RWPE2 (cell line): ENCODE results near the gene PRKAG2.

Source experiments
- ATAC-seq: fragments of 200-7000 bp; cut with Tn5 transposase; 3 replicates; pipeline ENCODE4 v1.9.1; 2021; ENCODE audit warnings: low read depth
- DNase-seq: peaks from one replicate; pipeline ENCODE4 v3.0.0-alpha.2; 2020; ENCODE audit warnings: low spot score
- H3K27ac ChIP-seq: fragments of 450-650 bp; 2 replicates; pipeline ENCODE4 v1.5.1; 2017; ENCODE audit warnings: mild to moderate bottlenecking; ENCODE audit not compliant: poor library complexity, severe bottlenecking
- H3K27me3 ChIP-seq: fragments of 250-450 bp; sonication (Bioruptor Pico); 2 replicates; pipeline ENCODE4 v1.5.1; 2021; ENCODE audit warnings: mild to moderate bottlenecking, moderate library complexity; ENCODE audit not compliant: insufficient read depth, poor library complexity, severe bottlenecking
- H3K36me3 ChIP-seq: fragments of 250-450 bp; sonication (Bioruptor Pico); 2 replicates; pipeline ENCODE4 v1.5.1; 2020; ENCODE audit warnings: low read depth, mild to moderate bottlenecking, moderate library complexity
- H3K4me1 ChIP-seq: fragments of 250-450 bp; sonication (Bioruptor Pico); 2 replicates; pipeline ENCODE4 v1.5.1; 2021; ENCODE audit warnings: mild to moderate bottlenecking, moderate library complexity; ENCODE audit not compliant: insufficient read depth, poor library complexity, severe bottlenecking
- H3K4me3 ChIP-seq: fragments of 250-450 bp; sonication (Bioruptor Pico); 2 replicates; pipeline ENCODE4 v1.5.1; 2021; ENCODE audit warnings: mild to moderate bottlenecking, moderate library complexity; ENCODE audit not compliant: severe bottlenecking
- H3K9me3 ChIP-seq: fragments of 250-450 bp; sonication (Bioruptor Pico); 2 replicates; pipeline ENCODE4 v1.5.1; 2021; ENCODE audit warnings: mild to moderate bottlenecking, moderate library complexity; ENCODE audit not compliant: severe bottlenecking
- TF ChIP-seq, protein P1 (sequence below): fragments of 450-650 bp; IDR thresholded peaks from one replicate; pipeline ENCODE4 v1.5.1; 2017; ENCODE audit warnings: mild to moderate bottlenecking, moderate library complexity; ENCODE audit not compliant: poor library complexity, severe bottlenecking

PRKAG2 gene

DNA sequence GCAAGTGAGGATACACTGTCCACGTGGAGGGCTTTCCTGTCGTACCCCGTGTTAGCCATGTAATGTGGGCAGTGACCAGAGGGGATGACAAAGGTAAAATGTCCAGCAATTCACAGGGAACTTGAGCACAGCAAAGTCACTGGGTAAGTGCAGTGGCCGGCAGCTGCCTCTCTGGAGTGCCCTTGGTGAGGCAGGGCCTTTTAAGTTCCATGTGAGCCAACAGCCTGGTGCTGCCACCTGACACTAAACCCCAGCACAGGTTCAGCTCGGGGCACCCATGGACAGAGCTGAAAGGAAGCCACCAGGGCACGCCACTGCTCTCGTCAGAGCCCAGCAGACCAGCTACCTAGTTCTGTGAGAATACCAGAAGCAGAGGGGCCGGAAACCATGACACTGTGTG, 168.3 kb downstream of the PRKAG2 start:
- Histone ChIP-seq H3K4me3 (no peak overlapping the region), H3K27me3 (no peaks in the 10 kb centered on the region), H3K9me3 (no peaks in the 10 kb centered on the region), H3K4me1 (peaks cover 9% of the 10 kb centered on the region), H3K36me3 (no peaks in the 10 kb centered on the region), H3K27ac (no peak overlapping the region)
- DNase-seq (no peak), ATAC-seq (no peak)
- TF ChIP-seq, protein P1, sequence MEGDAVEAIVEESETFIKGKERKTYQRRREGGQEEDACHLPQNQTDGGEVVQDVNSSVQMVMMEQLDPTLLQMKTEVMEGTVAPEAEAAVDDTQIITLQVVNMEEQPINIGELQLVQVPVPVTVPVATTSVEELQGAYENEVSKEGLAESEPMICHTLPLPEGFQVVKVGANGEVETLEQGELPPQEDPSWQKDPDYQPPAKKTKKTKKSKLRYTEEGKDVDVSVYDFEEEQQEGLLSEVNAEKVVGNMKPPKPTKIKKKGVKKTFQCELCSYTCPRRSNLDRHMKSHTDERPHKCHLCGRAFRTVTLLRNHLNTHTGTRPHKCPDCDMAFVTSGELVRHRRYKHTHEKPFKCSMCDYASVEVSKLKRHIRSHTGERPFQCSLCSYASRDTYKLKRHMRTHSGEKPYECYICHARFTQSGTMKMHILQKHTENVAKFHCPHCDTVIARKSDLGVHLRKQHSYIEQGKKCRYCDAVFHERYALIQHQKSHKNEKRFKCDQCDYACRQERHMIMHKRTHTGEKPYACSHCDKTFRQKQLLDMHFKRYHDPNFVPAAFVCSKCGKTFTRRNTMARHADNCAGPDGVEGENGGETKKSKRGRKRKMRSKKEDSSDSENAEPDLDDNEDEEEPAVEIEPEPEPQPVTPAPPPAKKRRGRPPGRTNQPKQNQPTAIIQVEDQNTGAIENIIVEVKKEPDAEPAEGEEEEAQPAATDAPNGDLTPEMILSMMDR = no peak

DNA sequence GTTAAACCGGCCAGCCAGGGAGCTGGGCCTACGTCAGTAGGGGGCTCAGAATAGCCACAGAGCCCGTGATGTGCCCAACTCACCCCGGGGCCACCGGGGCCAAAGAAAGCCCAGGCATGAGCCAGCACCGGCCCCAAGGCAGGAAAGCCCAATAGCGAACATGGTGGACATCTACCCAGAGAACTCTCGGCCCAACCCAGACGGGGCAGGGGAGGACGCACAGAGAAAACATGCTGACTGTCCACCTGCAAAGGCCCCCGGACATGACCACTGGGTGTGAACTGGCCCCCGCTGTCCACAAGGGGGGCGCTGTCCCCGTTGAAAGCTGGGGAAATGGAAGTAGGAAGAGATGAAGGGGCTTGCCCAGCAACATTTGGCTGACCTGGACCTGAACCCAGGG, 169.2 kb downstream of the PRKAG2 start:
- H3K27ac ChIP-seq = no peak overlapping the region
- TF ChIP-seq, protein P1 = no peak
- H3K9me3 ChIP-seq = no peaks in the 10 kb centered on the region
- DNase-seq (no peak), ATAC-seq (no peak)
- no peak overlapping the region for H3K4me3 ChIP-seq
- H3K27me3 ChIP-seq = no peaks in the 10 kb centered on the region
- peaks cover 9% of the 10 kb centered on the region for H3K4me1 ChIP-seq
- H3K36me3 ChIP-seq = no peaks in the 10 kb centered on the region

DNA sequence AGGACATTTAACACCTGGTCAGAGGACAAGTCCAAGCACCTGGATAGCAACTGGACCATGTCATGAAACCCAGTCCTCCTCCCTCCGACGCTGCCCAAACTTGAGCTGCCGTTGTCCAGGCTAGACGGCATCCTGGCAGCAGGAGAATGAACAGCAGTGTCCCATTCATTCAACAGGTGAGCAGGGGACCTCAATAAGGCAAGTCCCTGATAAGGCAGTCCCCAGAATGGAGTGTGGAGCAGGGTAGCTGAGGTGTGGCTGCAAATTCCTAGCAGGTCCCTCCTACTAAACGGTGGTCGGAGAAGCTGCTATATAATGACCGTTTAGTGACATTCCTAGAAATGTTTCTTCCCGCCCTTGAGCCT, 169.8 kb downstream of the PRKAG2 start:
- Histone ChIP-seq H3K27me3 (no peaks in the 10 kb centered on the region), H3K9me3 (no peaks in the 10 kb centered on the region), H3K27ac (no peak overlapping the region), H3K36me3 (no peaks in the 10 kb centered on the region), H3K4me1 (peaks cover 9% of the 10 kb centered on the region), H3K4me3 (no peak overlapping the region)
- TF ChIP-seq, protein P1 = no peak
- no peak for DNase-seq
- no peak for ATAC-seq

DNA sequence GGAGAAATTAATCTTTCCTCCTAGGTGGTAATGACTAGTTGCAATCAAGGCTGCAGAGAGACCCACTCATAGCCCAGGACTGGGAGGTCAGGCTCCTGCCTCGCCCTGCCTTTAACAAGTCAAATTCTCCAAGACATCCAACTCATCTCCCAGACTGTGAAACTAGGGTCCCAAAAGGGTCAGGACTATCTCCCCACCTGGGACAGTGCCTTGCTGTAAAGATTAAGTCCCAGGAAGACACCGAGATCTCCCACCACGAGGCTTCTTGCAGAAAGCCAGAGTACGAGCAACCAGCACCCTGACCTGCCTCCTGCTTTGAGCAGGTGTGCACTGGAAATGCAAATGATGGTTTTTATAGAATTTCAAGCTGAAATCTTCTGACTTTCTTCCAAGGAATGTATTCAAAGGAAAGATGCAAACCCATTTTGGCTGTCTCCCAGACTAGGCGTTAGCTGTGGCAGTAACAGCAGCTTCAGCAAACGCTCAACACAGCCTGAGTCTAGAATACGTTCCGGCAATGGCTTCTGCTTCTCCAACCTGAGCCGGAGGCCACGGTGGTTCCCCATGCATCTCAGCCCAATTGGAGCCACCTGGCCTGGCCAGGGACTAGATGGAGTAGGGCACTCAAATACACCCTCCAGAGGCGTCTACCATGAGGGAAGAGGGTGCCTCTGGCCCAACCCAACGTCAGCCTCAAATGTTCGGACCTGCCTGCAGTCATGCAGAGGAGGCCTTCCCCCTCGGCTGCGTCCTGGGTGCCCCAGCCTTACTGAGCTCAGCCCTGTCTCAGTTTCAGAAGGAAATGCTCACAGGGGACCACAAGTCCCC, 170.4 kb downstream of the PRKAG2 start:
- H3K4me3 ChIP-seq = no peak overlapping the region
- H3K36me3 ChIP-seq = no peaks in the 10 kb centered on the region
- TF ChIP-seq, protein P1 = no peak
- H3K4me1 ChIP-seq = peaks cover 9% of the 10 kb centered on the region
- H3K27me3 ChIP-seq = no peaks in the 10 kb centered on the region
- H3K27ac ChIP-seq = peak overlapping the region; percentile 2
- DNase-seq (no peak), ATAC-seq (no peak)
- H3K9me3 ChIP-seq = no peaks in the 10 kb centered on the region

DNA sequence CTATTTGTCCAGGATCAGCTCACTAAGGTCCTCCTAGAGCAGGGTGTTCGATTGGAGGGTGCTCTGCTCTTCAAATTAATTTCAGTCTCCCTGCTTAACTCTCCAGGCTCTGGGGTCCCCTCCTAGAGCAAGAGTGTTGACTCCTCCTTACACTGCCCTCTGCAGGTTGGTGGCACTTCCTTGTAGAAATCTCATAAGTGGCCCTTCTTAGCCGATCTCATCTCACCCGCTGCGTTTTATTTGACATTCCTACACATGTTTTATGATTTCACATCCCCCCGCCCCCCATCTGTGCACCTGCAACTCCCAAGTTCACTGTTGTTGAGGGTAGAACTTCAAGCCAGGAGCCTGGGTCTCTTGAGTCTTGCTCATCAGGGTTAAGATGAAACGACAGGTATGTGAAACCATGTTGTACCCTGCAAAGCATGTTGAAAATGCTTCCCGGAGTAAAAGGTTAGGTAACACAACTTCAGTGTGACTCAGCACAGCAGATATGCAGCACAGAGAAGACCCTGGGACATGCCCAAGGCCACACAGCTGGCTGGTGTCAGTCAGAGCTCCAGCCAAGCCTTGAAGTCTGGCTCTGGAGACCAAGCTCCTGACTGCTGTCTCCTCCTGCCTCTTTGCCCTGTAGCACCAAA, 171.2 kb downstream of the PRKAG2 start:
- Histone ChIP-seq H3K9me3 (no peaks in the 10 kb centered on the region), H3K4me1 (peaks cover 9% of the 10 kb centered on the region), H3K4me3 (no peak overlapping the region), H3K36me3 (no peaks in the 10 kb centered on the region), H3K27ac (peak overlapping the region; percentile 2), H3K27me3 (no peaks in the 10 kb centered on the region)
- peak; percentile 70 for ATAC-seq
- TF ChIP-seq, protein P1 = peak; percentile 56
- no peak for DNase-seq
